ENCODE measurements around the gene FHIP1A.
"Not testable (repeated sequence)": the region's sequence is repeated elsewhere in the genome, so short reads cannot be mapped to it uniquely, and the experiment has no call there.

Gene FHIP1A

GRCh38 chr4:151408630-151409469 lies at the start of gene FHIP1A:
Gene FHIP1A (plus strand): TSS chr4:151409176. CDS start chr4:151566260, 157,084 bp downstream.
- peak; percentile 31 for DNase-seq

GRCh38 chr4:151359576-151359975 lies 49.4 kb upstream of the FHIP1A start:
- no peak for DNase-seq

DNA sequence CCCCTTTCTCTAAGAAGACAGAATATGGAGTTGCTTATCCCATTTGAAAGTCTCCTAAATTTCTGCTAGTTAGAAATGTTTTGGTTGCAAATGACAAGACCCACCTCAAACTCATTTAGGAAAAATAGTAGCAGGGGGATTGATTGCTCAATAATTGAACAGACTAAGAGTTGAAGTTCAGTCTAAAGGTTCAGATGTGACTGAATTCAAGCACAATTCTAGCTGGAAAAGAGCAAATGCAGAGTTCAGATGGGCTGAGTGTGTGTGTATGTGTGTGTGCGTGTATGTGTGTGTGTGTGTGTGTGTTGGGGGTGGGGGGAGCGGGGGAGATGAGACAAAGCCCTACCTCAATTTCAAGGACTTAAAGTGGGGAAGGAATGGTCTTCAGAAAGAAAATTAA lies 47.9 kb upstream of the FHIP1A start:
- DNase-seq = no peak

- no peak for DNase-seq
Measured at GRCh38 chr4:151361966-151362365, 47.0 kb upstream of the FHIP1A start.

GRCh38 chr4:151362404-151363164 lies 46.4 kb upstream of the FHIP1A start:
- peak; percentile 43 for DNase-seq

DNA sequence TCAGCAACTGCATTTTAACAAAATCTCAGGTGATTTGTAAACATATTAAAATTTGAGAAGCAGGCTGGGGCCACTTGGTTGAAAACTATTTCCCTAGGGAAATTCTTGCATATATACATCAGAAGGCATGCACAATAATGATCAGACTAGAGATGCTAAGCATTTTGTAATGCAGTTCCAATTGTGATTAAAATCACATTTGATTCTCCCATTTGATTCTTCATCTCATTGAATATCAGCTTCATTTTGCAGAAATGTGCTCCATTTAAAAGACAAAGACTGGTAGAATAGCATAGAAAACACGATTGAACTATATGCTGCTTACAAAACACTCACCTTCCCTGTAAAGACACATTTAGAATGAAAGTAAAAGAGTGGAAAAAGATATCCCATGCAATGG lies 32.4 kb upstream of the FHIP1A start:
- no peak for DNase-seq

DNA sequence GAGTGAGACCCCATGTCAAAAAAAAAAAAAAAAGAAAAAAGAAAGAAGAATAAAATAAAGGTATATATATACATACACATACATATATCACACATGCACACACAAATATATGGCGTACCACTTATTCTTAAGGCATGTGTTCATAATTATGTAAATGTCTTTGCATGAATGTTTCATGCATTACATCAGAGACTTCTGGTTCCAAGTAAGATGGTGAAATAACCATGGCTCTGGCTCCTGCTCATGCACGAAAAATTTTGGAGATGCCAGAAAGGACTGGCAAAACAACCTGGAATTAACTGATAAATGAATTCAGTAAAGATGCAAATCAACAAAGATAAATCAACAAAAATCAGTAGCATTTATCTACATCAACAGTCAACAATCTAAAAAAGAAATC lies 19.7 kb upstream of the FHIP1A start:
- no peak for DNase-seq

DNA sequence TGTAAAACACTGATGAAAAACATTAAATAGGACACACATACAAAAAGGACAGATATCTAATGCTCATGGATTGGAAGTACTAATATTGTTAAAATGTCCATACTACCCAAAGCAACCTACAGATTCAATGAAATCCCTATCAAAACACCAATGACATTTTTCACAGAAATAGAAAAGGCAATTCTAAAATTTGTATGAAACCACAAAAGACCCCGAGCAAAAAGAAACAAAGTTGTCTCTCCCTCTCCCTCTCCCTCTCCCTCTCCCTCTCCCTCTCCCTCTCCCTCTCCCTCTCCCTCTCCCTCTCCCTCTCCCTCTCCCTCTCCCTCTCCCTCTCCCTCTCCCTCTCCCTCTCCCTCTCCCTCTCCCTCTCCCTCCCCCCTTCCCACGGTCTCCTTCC lies 19.2 kb upstream of the FHIP1A start:
- DNase-seq = not testable (repeated sequence)

GRCh38 chr4:151395873-151396272 lies 13.1 kb upstream of the FHIP1A start:
- DNase-seq = no peak

GRCh38 chr4:151400343-151400742 lies 8.6 kb upstream of the FHIP1A start:
- DNase-seq = no peak

GRCh38 chr4:151401739-151402138 lies 7.2 kb upstream of the FHIP1A start:
- DNase-seq = no peak

GRCh38 chr4:151402145-151402865 lies 6.7 kb upstream of the FHIP1A start:
- no peak for DNase-seq

DNA sequence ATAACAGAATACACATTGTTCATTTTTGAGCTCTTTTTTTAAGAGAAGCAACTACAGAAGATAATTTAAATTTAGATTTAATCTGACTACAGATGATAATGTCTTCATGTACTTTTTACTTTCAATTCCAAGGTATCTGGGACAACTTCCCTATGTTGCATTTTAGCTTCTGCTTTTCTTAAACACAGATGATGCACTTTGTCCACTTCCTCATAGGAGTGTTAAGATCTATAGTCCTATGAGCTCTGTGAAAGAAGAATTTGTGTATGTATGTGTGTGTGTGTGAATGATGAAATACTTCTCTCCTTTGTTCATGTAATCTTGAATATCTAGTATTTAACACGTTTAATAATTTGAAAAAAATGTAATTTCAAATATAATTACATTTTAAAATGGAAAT lies 5.3 kb upstream of the FHIP1A start:
- DNase-seq = no peak

DNA sequence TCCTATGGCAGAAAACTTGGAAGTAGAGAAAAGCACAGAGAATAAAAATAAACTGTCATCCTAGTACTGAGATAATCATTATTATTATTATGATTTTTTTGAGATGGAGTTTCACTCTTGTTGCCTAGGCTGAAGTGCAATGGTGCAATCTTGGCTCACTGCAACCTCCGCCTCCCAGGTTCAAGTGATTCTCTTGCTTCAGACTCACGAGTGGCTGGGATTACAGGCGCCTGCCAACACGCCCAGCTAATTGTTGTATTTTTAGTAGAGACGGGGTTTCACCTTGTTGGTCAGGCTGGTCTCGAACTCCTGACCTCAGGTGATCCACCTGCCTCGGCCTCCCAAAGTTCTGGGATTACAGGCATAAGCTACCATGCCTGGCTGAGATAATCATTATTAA lies 4.2 kb upstream of the FHIP1A start:
- not testable (repeated sequence) for DNase-seq

- DNase-seq = no peak
Measured at GRCh38 chr4:151407018-151407417, 2.0 kb upstream of the FHIP1A start.

DNA sequence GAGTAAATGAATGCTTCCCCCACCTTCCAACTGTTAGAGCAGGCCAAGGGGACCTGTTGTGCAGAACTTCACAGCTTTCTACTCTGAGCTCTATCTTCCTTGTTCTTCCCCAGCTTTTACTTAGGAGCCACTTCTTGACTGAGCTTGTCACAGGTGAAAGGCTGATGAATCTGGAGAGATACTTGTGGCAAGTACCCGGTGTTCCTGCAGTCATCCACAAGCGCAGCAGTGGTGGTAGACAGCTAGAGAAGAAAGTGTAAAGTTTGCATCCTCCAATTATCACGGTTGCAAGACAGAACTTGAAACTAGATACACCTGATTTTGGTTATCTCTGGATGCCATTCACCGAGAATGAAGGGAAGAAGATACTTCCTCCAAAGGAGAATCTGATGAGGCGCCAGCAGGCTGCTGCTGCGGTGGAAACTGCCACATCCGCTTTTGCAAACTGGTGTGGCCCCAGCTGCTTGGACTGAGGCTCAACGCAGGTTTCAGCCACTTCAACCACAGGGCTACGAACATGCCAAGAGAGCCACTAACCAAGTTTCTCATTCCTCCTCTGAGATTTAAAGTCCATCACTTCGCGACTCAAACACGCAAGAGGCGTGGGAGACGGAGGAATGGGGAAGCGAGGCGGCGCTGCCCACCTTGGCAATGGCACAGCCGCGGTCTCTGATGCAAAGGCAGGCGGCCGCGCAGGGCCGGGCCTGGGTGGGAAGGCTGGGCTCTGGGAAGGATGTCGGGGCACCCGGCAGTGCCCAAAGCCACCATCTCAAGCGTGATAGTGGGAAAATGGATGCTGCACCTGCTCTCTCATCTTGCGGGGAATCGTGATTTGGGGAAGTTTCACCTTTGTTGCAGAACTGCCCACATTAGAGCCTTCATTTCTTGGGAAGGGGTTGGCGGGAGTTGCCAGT lies 1.3 kb upstream of the FHIP1A start:
- DNase-seq = no peak

DNA sequence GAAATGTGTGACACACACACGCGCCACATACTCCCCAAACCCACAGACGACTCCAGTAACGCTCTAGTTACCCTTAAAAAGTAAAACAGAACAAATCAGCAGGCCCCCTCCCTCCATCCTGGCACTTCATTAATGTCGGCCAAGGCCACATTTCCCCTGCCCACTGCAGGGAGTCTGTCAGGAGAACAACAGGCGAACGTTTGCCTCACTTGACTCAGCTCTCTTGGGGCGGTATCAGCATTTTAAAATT lies 671 bp upstream of the FHIP1A start:
- DNase-seq = no peak

GRCh38 chr4:151409470-151410313 lies 716 bp downstream of the FHIP1A start:
- no peak for DNase-seq

- no peak for DNase-seq
Measured at GRCh38 chr4:151415978-151416377, 7.0 kb downstream of the FHIP1A start.

- no peak for DNase-seq
Measured at GRCh38 chr4:151417164-151417571, 8.2 kb downstream of the FHIP1A start.

DNA sequence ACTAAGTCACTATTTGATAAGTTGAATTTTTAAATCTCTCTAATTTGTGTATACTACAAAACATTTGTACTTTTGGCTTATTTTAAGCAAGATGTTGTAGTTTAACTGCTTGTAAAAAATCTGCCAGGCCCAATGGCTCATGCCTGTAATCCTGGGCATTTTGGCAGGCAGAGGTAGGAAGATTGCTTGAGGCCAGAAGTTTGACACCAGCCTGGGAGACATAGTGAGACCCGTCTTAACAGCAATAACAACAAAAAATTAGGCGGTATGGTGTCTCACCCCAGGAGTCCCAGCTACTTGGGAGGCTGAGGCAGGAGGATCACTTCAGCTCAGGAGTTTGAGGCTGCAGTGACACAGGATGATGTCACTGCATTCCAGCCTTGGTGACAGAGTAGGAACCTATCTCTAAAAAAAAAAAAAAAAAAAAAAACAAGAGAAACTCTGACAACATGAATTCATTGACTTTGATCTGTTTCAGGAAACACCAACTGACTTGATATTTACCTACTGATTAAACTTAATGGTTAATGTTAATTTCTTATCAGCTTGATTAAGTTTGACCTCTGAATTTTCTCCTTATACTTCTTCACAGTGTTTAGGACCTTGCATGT lies 8.9 kb downstream of the FHIP1A start:
- no peak for DNase-seq
